Type B pancreatic cell (in vitro differentiated cells): Measurements from ENCODE around the gene PRKCA. TPM values are rescaled to one million over a fixed set of nuclear protein-coding genes. Genes with fewer than 3 reads are reported as not detected.
"Not testable (repeated sequence)": the region's sequence is repeated elsewhere in the genome, so short reads cannot be mapped to it uniquely, and the experiment has no call there.

Experiments
- DNase-seq: peaks from one replicate; pipeline ENCODE4 v3.0.0; 2021; ENCODE audit warnings: mixed read lengths; ENCODE audit not compliant: unreplicated experiment; ENCODE audit errors: extremely low spot score
- H3K27ac Mint-ChIP-seq: 2 replicates; pipeline ENCODE4 v1.8.0; 2021; ENCODE audit warnings: mild to moderate bottlenecking, mixed read lengths
- H3K27me3 Mint-ChIP-seq: 2 replicates; pipeline ENCODE4 v1.8.0; 2021; ENCODE audit warnings: mixed read lengths
- H3K36me3 Mint-ChIP-seq: 2 replicates; pipeline ENCODE4 v1.8.0; 2021; ENCODE audit warnings: mixed read lengths
- H3K4me1 Mint-ChIP-seq: one replicate; pipeline ENCODE4 v1.8.0; 2021; ENCODE audit warnings: mixed read lengths; ENCODE audit not compliant: unreplicated experiment
- H3K4me3 Mint-ChIP-seq: 2 replicates; pipeline ENCODE4 v1.8.0; 2021; ENCODE audit warnings: mild to moderate bottlenecking, mixed read lengths
- H3K9me3 Mint-ChIP-seq: 2 replicates; pipeline ENCODE4 v1.8.0; 2021; ENCODE audit warnings: mixed read lengths
- total RNA-seq: library from RNA; stranded (reverse); gene quantifications from 2 replicates; pipeline ENCODE4 v1.2.1, GENCODE V29; 2021; ENCODE audit warnings: low replicate concordance
- TF ChIP-seq, protein P1 (sequence below): fragments of 200-600 bp; sonication (generic); conservative IDR thresholded peaks from 2 replicates; pipeline ENCODE4 v1.5.0; 2021; ENCODE audit warnings: antibody characterized with exemption, mild to moderate bottlenecking

The PRKCA gene
- total RNA-seq, 1 donor from 2014 or later = 16.1 TPM

DNA sequence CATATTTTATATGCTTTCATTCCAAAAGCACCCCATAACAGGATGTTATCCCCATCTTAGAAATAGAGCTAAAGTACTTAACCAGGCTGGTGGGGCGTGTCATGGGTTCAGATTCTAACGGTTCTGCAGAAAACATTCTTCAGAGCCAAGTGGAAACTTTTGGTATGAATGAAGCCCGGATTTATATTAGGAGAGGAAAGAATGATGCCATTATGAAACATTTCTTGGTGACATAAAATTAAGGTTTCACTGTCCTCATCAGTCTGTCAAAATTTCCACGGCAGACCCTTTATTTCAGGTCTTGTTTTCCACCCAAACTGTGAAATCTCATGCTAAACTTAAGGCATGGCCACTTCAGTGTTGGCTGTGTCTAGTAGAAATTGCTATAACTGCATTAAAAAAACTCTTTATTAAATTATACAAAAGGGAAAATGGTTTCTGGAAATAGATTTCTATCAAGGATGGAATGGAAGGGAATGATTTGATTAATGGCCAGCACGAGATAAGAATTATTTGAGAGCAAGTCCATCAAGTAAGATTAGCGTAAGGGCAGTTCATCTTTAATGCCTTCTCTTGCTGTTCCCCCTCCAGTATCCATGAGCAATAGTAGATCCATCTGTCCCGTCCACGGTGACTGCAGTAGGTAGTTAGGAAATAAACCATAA lies 11.7 kb downstream of the PRKCA start:
- Mint-ChIP-seq H3K4me1 (no peaks in the 10 kb centered on the region), H3K36me3 (no peaks in the 10 kb centered on the region), H3K4me3 (no peak overlapping the region), H3K9me3 (no peaks in the 10 kb centered on the region), H3K27ac (no peak overlapping the region), H3K27me3 (no peaks in the 10 kb centered on the region)
- TF ChIP-seq, protein P1, sequence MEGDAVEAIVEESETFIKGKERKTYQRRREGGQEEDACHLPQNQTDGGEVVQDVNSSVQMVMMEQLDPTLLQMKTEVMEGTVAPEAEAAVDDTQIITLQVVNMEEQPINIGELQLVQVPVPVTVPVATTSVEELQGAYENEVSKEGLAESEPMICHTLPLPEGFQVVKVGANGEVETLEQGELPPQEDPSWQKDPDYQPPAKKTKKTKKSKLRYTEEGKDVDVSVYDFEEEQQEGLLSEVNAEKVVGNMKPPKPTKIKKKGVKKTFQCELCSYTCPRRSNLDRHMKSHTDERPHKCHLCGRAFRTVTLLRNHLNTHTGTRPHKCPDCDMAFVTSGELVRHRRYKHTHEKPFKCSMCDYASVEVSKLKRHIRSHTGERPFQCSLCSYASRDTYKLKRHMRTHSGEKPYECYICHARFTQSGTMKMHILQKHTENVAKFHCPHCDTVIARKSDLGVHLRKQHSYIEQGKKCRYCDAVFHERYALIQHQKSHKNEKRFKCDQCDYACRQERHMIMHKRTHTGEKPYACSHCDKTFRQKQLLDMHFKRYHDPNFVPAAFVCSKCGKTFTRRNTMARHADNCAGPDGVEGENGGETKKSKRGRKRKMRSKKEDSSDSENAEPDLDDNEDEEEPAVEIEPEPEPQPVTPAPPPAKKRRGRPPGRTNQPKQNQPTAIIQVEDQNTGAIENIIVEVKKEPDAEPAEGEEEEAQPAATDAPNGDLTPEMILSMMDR = no peak
- no peak for DNase-seq

DNA sequence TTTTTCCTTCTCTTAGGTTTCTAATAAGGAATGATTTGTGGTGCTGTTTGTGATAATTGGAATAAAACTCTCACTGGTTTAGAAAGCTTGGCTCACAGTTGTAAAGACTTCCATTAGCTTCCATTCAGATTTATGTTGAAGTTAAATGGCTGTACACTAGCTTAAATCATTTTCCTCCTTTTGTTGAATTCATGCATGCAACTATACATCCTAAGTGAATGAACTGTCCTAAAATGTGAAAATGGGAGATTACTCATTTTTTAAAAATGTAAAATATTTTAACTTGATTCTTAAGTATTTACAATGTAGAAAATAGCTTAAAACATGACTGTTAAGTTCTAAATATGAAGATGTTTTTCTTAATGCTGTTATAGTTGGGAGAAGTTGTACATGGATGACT lies 15.2 kb downstream of the PRKCA start:
- Mint-ChIP-seq H3K9me3 (no peaks in the 10 kb centered on the region), H3K27me3 (no peaks in the 10 kb centered on the region), H3K4me3 (no peak overlapping the region), H3K36me3 (no peaks in the 10 kb centered on the region), H3K4me1 (no peaks in the 10 kb centered on the region), H3K27ac (no peak overlapping the region)
- TF ChIP-seq, protein P1 = no peak
- DNase-seq = no peak

DNA sequence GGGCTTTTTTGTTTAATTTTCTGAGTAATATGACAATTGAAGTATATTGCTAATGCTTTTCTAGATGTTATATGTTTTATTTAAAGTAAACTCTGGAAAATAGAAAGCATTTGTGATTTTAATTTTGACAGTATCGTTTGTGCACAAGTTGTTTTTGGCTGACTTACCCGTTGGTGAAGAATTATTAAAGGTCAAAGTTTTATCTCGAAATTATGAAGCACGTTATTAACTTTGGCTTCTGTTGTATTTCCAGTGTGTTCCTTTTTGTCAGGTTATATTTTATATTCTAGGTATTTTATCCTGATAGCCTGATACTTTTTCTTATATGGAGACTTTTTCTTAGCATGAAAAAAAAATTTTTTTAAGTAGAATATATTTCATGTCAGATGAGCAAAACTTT lies 16.8 kb downstream of the PRKCA start:
- Mint-ChIP-seq H3K4me3 (no peak overlapping the region), H3K9me3 (no peaks in the 10 kb centered on the region), H3K27ac (no peak overlapping the region), H3K4me1 (no peaks in the 10 kb centered on the region), H3K27me3 (no peaks in the 10 kb centered on the region), H3K36me3 (no peaks in the 10 kb centered on the region)
- DNase-seq = no peak
- TF ChIP-seq, protein P1 = no peak

DNA sequence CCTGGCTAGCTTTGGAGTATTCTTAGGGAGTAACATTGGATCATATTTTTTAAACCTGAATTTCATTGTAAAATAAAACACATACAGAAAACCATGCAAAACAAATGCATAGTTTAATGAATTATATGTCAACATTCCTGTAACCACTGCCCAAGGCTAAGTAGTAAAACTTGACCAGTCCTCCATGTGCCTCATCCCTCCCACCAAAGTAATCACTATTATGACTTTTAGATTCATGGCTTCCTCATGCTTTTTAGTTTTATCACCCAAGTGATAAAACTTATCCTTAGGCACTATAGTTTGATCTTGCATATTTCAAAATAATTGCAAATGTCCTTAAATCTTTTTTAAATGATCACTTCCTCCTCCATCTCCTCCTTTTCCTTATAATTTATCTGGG lies 20.4 kb downstream of the PRKCA start:
- TF ChIP-seq, protein P1 = no peak
- Mint-ChIP-seq H3K4me3 (no peak overlapping the region), H3K4me1 (peaks cover 16% of the 10 kb centered on the region), H3K9me3 (no peaks in the 10 kb centered on the region), H3K27me3 (no peaks in the 10 kb centered on the region), H3K27ac (no peak overlapping the region), H3K36me3 (peaks cover 3% of the 10 kb centered on the region)
- no peak for DNase-seq

DNA sequence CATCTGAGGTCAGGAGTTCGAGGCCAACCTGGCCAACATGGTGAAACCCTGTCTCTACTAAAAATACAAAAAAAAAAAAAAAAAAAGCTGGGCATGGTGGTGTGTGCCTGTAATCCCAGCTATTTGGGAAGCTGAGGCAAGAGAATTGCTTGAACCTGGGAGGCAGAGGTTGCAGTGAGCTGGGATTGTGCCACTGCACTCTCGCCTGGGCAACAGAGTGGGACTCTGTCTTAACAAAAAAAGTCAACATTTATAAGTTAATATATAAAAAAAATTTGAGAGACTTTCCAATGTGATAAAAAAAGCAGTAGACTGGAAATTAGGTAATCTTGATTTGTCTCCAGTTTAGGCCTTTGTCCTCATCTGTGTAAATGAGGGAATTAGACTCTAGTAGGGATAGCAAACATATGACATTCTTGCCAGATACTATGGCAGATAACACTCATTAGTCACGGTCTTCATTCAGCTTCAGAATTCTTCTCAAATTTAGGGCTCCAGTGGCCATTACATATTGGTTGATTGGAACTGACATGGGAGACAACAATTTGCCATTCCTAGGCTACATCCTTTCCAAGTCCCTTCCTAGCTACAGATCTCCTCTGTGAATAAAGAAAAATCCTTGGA lies 22.1 kb downstream of the PRKCA start:
- not testable (repeated sequence) for H3K27me3 Mint-ChIP-seq, H3K27ac Mint-ChIP-seq, DNase-seq, H3K4me3 Mint-ChIP-seq, H3K9me3 Mint-ChIP-seq, H3K36me3 Mint-ChIP-seq
- H3K4me1 Mint-ChIP-seq = peaks cover 16% of the 10 kb centered on the region

DNA sequence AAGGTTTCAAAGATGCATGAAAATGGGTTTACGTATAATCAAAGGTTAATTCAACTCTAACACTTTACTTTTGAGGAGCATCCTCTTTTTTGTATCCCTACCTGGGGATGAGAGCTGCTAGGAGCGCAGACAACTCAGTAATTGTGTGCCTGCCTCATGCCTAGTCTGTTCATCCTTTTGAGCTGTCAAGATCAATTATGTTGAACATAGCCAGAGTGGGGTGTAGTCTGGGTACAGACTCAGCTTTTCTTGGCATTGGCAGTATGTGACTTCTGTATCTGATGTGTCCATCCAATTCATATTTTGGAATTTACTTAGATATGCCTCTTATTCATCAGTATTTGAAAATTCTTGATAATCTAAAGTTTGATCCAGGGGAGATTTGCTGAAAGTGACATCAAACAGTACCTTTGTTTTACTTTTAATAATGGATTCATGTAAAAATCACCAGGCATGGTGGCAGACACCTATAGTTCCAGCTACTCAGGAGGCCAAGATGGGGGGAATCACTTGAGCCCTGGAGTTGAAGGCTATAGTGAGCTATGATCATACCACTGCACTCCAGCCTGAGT lies 24.1 kb downstream of the PRKCA start:
- TF ChIP-seq, protein P1 = no peak
- Mint-ChIP-seq H3K9me3 (peaks cover 8% of the 10 kb centered on the region), H3K36me3 (peaks cover 3% of the 10 kb centered on the region), H3K4me3 (no peak overlapping the region), H3K4me1 (peaks cover 26% of the 10 kb centered on the region), H3K27me3 (no peaks in the 10 kb centered on the region), H3K27ac (no peak overlapping the region)
- DNase-seq = no peak
